Left ventricle myocardium inferior (tissue), 1 donor: ENCODE results near the gene KRTAP4-2. TPM values are rescaled to one million over a fixed set of nuclear protein-coding genes. Genes with fewer than 3 reads are reported as not detected.
"Not testable (repeated sequence)": the region's sequence is repeated elsewhere in the genome, so short reads cannot be mapped to it uniquely, and the experiment has no call there.

Experiments
- DNase-seq: peaks from one replicate; pipeline ENCODE4 v3.0.0-alpha.2; 2020
- H3K27ac ChIP-seq: fragments of 200-600 bp; replicated peaks from 2 replicates; pipeline ENCODE4 v1.8.0; 2021
- H3K27me3 ChIP-seq: fragments of 200-600 bp; 2 replicates; pipeline ENCODE4 v1.8.0; 2021; ENCODE audit warnings: low read depth
- H3K36me3 ChIP-seq: fragments of 200-600 bp; 2 replicates; pipeline ENCODE4 v1.8.0; 2021
- H3K4me1 ChIP-seq: fragments of 200-600 bp; 2 replicates; pipeline ENCODE4 v1.8.0; 2021
- H3K4me3 ChIP-seq: fragments of 200-600 bp; 2 replicates; pipeline ENCODE4 v1.8.0; 2021; ENCODE audit warnings: mild to moderate bottlenecking, moderate library complexity
- H3K9me3 ChIP-seq: fragments of 200-600 bp; replicated peaks from 2 replicates; pipeline ENCODE4 v1.8.0; 2021
- CTCF ChIP-seq: fragments of 200-600 bp; IDR thresholded peaks from 2 replicates; pipeline ENCODE4 v1.8.0; 2021; ENCODE audit warnings: antibody characterized with exemption, mild to moderate bottlenecking, borderline replicate concordance
- intact Hi-C: fragments of 100-400 bp; cut with micrococcal nuclease; formaldehyde crosslinking; loops from one replicate; pipeline ENCODE4 v1.11.0; 2022
- total RNA-seq: library from RNA; stranded (reverse); fragmentation: NEBNext Ultra II Directional; extraction: Animal tissue kit (Norgen Biotek cat#: 25700); gene quantifications from one replicate; pipeline ENCODE4 v1.2.1, GENCODE V29; 2021
- donor health status: DM: no; HTN: yes; CAD: no; lungs with severe emphysema.

The KRTAP4-2 gene
- total RNA-seq, 1 donor from 2014 or later, result not detected

- no peaks in the 10 kb centered on the region for H3K4me1 ChIP-seq
- TF ChIP-seq CTCF, result no peak
- H3K27me3 ChIP-seq, result peaks cover 90% of the 10 kb centered on the region
Measured at GRCh38 chr17:41211845-41212466, 33.9 kb upstream of the KRTAP4-2 start.

GRCh38 chr17:41199421-41200078 is 21.5 kb upstream of the KRTAP4-2 start:
- H3K4me3 ChIP-seq, result no peak overlapping the region
- H3K27me3 ChIP-seq, result peaks cover 3% of the 10 kb centered on the region
- H3K27ac ChIP-seq, result no peak overlapping the region
- intact Hi-C loops, result no loop called here
- TF ChIP-seq CTCF, result no peak
- no peaks in the 10 kb centered on the region for H3K4me1 ChIP-seq
- H3K9me3 ChIP-seq, result peaks cover 22% of the 10 kb centered on the region
- H3K36me3 ChIP-seq, result no peaks in the 10 kb centered on the region
- no peak for DNase-seq

More at GRCh38 chr17:41211845-41212466, 33.9 kb upstream of the KRTAP4-2 start:
- Histone ChIP-seq H3K4me3 (no peak overlapping the region), H3K9me3 (no peaks in the 10 kb centered on the region), H3K36me3 (no peaks in the 10 kb centered on the region), H3K27ac (no peak overlapping the region)
- no peak for DNase-seq
- intact Hi-C loops, result no loop called here

GRCh38 chr17:41196068-41196467 is 18.0 kb upstream of the KRTAP4-2 start:
- no peak for TF ChIP-seq CTCF
- intact Hi-C loops, result no loop called here
- Histone ChIP-seq H3K36me3 (no peaks in the 10 kb centered on the region), H3K27me3 (peaks cover 18% of the 10 kb centered on the region), H3K4me3 (no peak overlapping the region), H3K4me1 (no peaks in the 10 kb centered on the region), H3K9me3 (peaks cover 31% of the 10 kb centered on the region), H3K27ac (no peak overlapping the region)
- DNase-seq, result no peak

- Histone ChIP-seq H3K27me3 (peaks cover 62% of the 10 kb centered on the region), H3K36me3 (no peaks in the 10 kb centered on the region), H3K4me1 (no peaks in the 10 kb centered on the region), H3K27ac (no peak overlapping the region), H3K9me3 (peaks cover 15% of the 10 kb centered on the region), H3K4me3 (no peak overlapping the region)
- intact Hi-C loops, result no loop called here
- no peak for TF ChIP-seq CTCF
- DNase-seq, result no peak
Measured at GRCh38 chr17:41190328-41190727, 12.3 kb upstream of the KRTAP4-2 start.

GRCh38 chr17:41189837-41190318 is 11.9 kb upstream of the KRTAP4-2 start, which contains the start of gene KRTAP9-1:
TSS of gene KRTAP9-1 (plus strand) at chr17:41189887. CDS start at chr17:41189887, 0 bp downstream.
- H3K27ac ChIP-seq, DNase-seq, H3K4me1 ChIP-seq, H3K36me3 ChIP-seq, H3K4me3 ChIP-seq, intact Hi-C loops: not testable (repeated sequence)
- Histone ChIP-seq H3K27me3 (peaks cover 66% of the 10 kb centered on the region), H3K9me3 (peaks cover 13% of the 10 kb centered on the region)

GRCh38 chr17:41186872-41187271 is 8.9 kb upstream of the KRTAP4-2 start:
- Histone ChIP-seq H3K4me3 (no peak overlapping the region), H3K27ac (no peak overlapping the region), H3K36me3 (no peaks in the 10 kb centered on the region), H3K4me1 (no peaks in the 10 kb centered on the region), H3K27me3 (peaks cover 73% of the 10 kb centered on the region), H3K9me3 (no peaks in the 10 kb centered on the region)
- no peak for DNase-seq
- intact Hi-C loops, result no loop called here
- no peak for TF ChIP-seq CTCF
